ENCODE results near the gene NGEF. TPM values are rescaled to one million over a fixed set of nuclear protein-coding genes. Genes with fewer than 3 reads are reported as not detected.

The NGEF gene
- total RNA-seq, 2 experiments from 2014 or later: 0.63 TPM; not detected in 1

GRCh38 chr2:232997749-232998665 is 15.0 kb downstream of the NGEF start:
- no peak for DNase-seq
- Mint-ChIP-seq H3K27me3 (no peaks in the 10 kb centered on the region), H3K9me3 (no peaks in the 10 kb centered on the region), H3K4me3 (no peak overlapping the region), H3K27ac (no peak overlapping the region), H3K36me3 (ENCODE audit: low read depth) (no peaks in the 10 kb centered on the region), H3K4me1 (ENCODE audit: low read depth) (no peaks in the 10 kb centered on the region)
- intact Hi-C loops (cut with micrococcal nuclease): no loop called here
- ChIA-PET POLR2A (no interaction called here), CTCF (no interaction called here)
- no peak for TF ChIP-seq CTCF (IDR thresholded peaks at IDR 0.05)
- ATAC-seq: no peak

GRCh38 chr2:232994446-232994845 is 18.6 kb downstream of the NGEF start:
- no peak overlapping the region for H3K4me3 Mint-ChIP-seq
- intact Hi-C loops (cut with micrococcal nuclease): no loop called here
- H3K27ac Mint-ChIP-seq: no peak overlapping the region
- CTCF ChIA-PET: no interaction called here
- POLR2A ChIA-PET: interaction anchor here (0.8 kb wide), 1 partner anchor 21 kb away, joined by 3 read pairs; no protein-coding TSS in a partner anchor
- ATAC-seq (no peak), DNase-seq (no peak)
- no peaks in the 10 kb centered on the region for H3K27me3 Mint-ChIP-seq
- H3K4me1 Mint-ChIP-seq (ENCODE audit: low read depth): no peaks in the 10 kb centered on the region
- no peak for TF ChIP-seq CTCF (IDR thresholded peaks at IDR 0.05)
- no peaks in the 10 kb centered on the region for H3K36me3 Mint-ChIP-seq (ENCODE audit: low read depth)
- no peaks in the 10 kb centered on the region for H3K9me3 Mint-ChIP-seq

- no peaks in the 10 kb centered on the region for H3K9me3 Mint-ChIP-seq
- POLR2A ChIA-PET: no interaction called here
- H3K36me3 Mint-ChIP-seq (ENCODE audit: low read depth): no peaks in the 10 kb centered on the region
- H3K4me3 Mint-ChIP-seq: no peak overlapping the region
- H3K4me1 Mint-ChIP-seq (ENCODE audit: low read depth): no peaks in the 10 kb centered on the region
- no peak overlapping the region for H3K27ac Mint-ChIP-seq
- intact Hi-C loops (cut with micrococcal nuclease): no loop called here
- DNase-seq: no peak
- ATAC-seq: no peak
- CTCF ChIA-PET: no interaction called here
- H3K27me3 Mint-ChIP-seq: peaks cover 1% of the 10 kb centered on the region
- no peak for TF ChIP-seq CTCF (IDR thresholded peaks at IDR 0.05)
These were observed 19.7 kb downstream of the NGEF start for GRCh38 chr2:232993231-232993821.

- H3K27ac Mint-ChIP-seq: no peak overlapping the region
- intact Hi-C loops (cut with micrococcal nuclease): no loop called here
These were observed 26.9 kb downstream of the NGEF start for GRCh38 chr2:232986155-232986554.

More at GRCh38 chr2:232986155-232986554, 26.9 kb downstream of the NGEF start:
- POLR2A ChIA-PET: no interaction called here
- H3K27me3 Mint-ChIP-seq: peaks cover 3% of the 10 kb centered on the region
- no peaks in the 10 kb centered on the region for H3K4me1 Mint-ChIP-seq (ENCODE audit: low read depth)
- peaks cover 4% of the 10 kb centered on the region for H3K9me3 Mint-ChIP-seq
- DNase-seq (no peak), ATAC-seq (no peak)
- no peaks in the 10 kb centered on the region for H3K36me3 Mint-ChIP-seq (ENCODE audit: low read depth)
- TF ChIP-seq CTCF (IDR thresholded peaks at IDR 0.05): no peak
- no peak overlapping the region for H3K4me3 Mint-ChIP-seq
- CTCF ChIA-PET: no interaction called here
